Raji (cell line): ENCODE measurements around the gene GABARAP.

Source experiments
- POLR2A ChIP-seq: IDR thresholded peaks from 2 replicates; pipeline ENCODE4 v1.6.1; 2011; ENCODE audit warnings: low read depth, low read length, control low read depth; ENCODE audit not compliant: insufficient read depth

The GABARAP gene

GRCh38 chr17:7262935-7263800 lies 20.9 kb upstream of the GABARAP start:
- TF ChIP-seq POLR2A, result no peak

- no peak for TF ChIP-seq POLR2A
These were observed 20.1 kb upstream of the GABARAP start, which contains the start of gene CLDN7 for GRCh38 chr17:7262192-7262934. TSS of gene CLDN7 (minus strand) at chr17:7262478. CDS start at chr17:7262043, 435 bp downstream.

- no peak for TF ChIP-seq POLR2A
These were observed 19.3 kb upstream of the GABARAP start for GRCh38 chr17:7261379-7262191.

- TF ChIP-seq POLR2A, result no peak
These were observed 18.6 kb upstream of the GABARAP start for GRCh38 chr17:7260651-7261378.

GRCh38 chr17:7260151-7260550 lies 17.9 kb upstream of the GABARAP start:
- TF ChIP-seq POLR2A, result no peak

GRCh38 chr17:7259555-7259889 lies 17.3 kb upstream of the GABARAP start:
- no peak for TF ChIP-seq POLR2A

GRCh38 chr17:7258731-7259554 lies 16.7 kb upstream of the GABARAP start:
- TF ChIP-seq POLR2A, result no peak

GRCh38 chr17:7256766-7257456 lies 14.7 kb upstream of the GABARAP start:
- TF ChIP-seq POLR2A, result no peak

- no peak for TF ChIP-seq POLR2A
These were observed 12.3 kb upstream of the GABARAP start for GRCh38 chr17:7254511-7254910.

- TF ChIP-seq POLR2A, result no peak
These were observed 10.8 kb upstream of the GABARAP start for GRCh38 chr17:7253082-7253481.

GRCh38 chr17:7252176-7253043 lies 10.2 kb upstream of the GABARAP start, which contains the start of gene ELP5:
TSS of gene ELP5 (plus strand) at chr17:7252215. CDS start at chr17:7252551, 336 bp downstream.
- peak; percentile 92 for TF ChIP-seq POLR2A

- TF ChIP-seq POLR2A, result peak; percentile 58; the same call in 1 of the 2 replicates
These were observed 9.5 kb upstream of the GABARAP start, which contains the start of gene CTDNEP1 for GRCh38 chr17:7251661-7252175. TSS of gene CTDNEP1 (minus strand) at chr17:7251734. CDS start at chr17:7251296, 438 bp downstream.
